ENCODE results near the gene TMEM212.

TMEM212 gene

GRCh38 chr3:171907761-171908160, 64.6 kb downstream of the TMEM212 start:
- no peak for TF ChIP-seq CTCF (IDR thresholded peaks at IDR 0.05; ENCODE audit: low read length, missing control alignments)
- H3K4me3 ChIP-seq (replicated peaks; ENCODE audit: low read depth, low read length) = no peak overlapping the region
- no peak for DNase-seq (ENCODE audit: low read depth)

- no peak for TF ChIP-seq CTCF (IDR thresholded peaks at IDR 0.05; ENCODE audit: low read length, missing control alignments)
- H3K4me3 ChIP-seq (replicated peaks; ENCODE audit: low read depth, low read length) = no peak overlapping the region
- peak; percentile 8 for DNase-seq (ENCODE audit: low read depth)
Measured at GRCh38 chr3:171908731-171909130, 65.6 kb downstream of the TMEM212 start.

All from fibroblast of pulmonary artery (primary cell).